ENCODE results near the gene HSH2D.

Gene HSH2D

GRCh38 chr19:16201011-16201391, 57.5 kb downstream of the HSH2D start:
- H3K4me2 ChIP-seq (ENCODE audit: low read depth, low read length), result no peak overlapping the region
- peaks cover 4% of the 10 kb centered on the region; the same call in 1 of the 2 replicates for H3K4me1 ChIP-seq (ENCODE audit: low read length)
- no peaks in the 10 kb centered on the region for H3K27me3 ChIP-seq (replicated peaks; ENCODE audit: insufficient read depth, low read length)
- H3F3A ChIP-seq (ENCODE audit: insufficient read depth, low read length), result no peaks in the 10 kb centered on the region
- H3K9me3 ChIP-seq (replicated peaks; ENCODE audit: insufficient read depth, low read length), result no peaks in the 10 kb centered on the region
- no peaks in the 10 kb centered on the region for H3K36me3 ChIP-seq (replicated peaks; ENCODE audit: insufficient read depth, low read length)
- no peaks in the 10 kb centered on the region for H3K9me2 ChIP-seq (replicated peaks; ENCODE audit: insufficient read depth, low read length)
- no peak for DNase-seq
- H3K9ac ChIP-seq (ENCODE audit: low read length), result no peak overlapping the region
- H4K20me1 ChIP-seq (ENCODE audit: insufficient read depth, low read length), result no peaks in the 10 kb centered on the region
- peaks cover 32% of the 10 kb centered on the region for H3K79me2 ChIP-seq (ENCODE audit: low read length)
- TF ChIP-seq CTCF (IDR thresholded peaks at IDR 0.05; ENCODE audit: low read length) (no peak), EZH2 (optimal IDR thresholded peaks at IDR 0.05; ENCODE audit: low read depth, low read length) (no peak), EZH2phosphoT487 (IDR thresholded peaks at IDR 0.05; ENCODE audit: low read length) (no peak)
- H2AFZ ChIP-seq (ENCODE audit: low read length), result no peak overlapping the region
- H3K27ac ChIP-seq (ENCODE audit: low read length), result no peak overlapping the region
- H3K4me3 ChIP-seq (ENCODE audit: low read length), result no peak overlapping the region

- Histone ChIP-seq H3K27me3 (replicated peaks; ENCODE audit: insufficient read depth, low read length) (no peaks in the 10 kb centered on the region), H3K9ac (ENCODE audit: low read length) (no peak overlapping the region), H3K9me2 (replicated peaks; ENCODE audit: insufficient read depth, low read length) (no peaks in the 10 kb centered on the region), H4K20me1 (ENCODE audit: insufficient read depth, low read length) (no peaks in the 10 kb centered on the region), H3F3A (ENCODE audit: insufficient read depth, low read length) (no peaks in the 10 kb centered on the region), H3K4me2 (ENCODE audit: low read depth, low read length) (no peak overlapping the region), H3K4me1 (ENCODE audit: low read length) (no peaks in the 10 kb centered on the region), H3K36me3 (replicated peaks; ENCODE audit: insufficient read depth, low read length) (no peaks in the 10 kb centered on the region), H3K27ac (ENCODE audit: low read length) (no peak overlapping the region), H3K79me2 (ENCODE audit: low read length) (peaks cover 32% of the 10 kb centered on the region), H3K4me3 (ENCODE audit: low read length) (no peak overlapping the region), H2AFZ (ENCODE audit: low read length) (no peak overlapping the region), H3K9me3 (replicated peaks; ENCODE audit: insufficient read depth, low read length) (no peaks in the 10 kb centered on the region)
- TF ChIP-seq EZH2phosphoT487 (IDR thresholded peaks at IDR 0.05; ENCODE audit: low read length) (no peak), CTCF (IDR thresholded peaks at IDR 0.05; ENCODE audit: low read length) (no peak), EZH2 (optimal IDR thresholded peaks at IDR 0.05; ENCODE audit: low read depth, low read length) (no peak)
- no peak for DNase-seq
These were observed 59.1 kb downstream of the HSH2D start for GRCh38 chr19:16202320-16203255.

GRCh38 chr19:16203256-16204004, 59.9 kb downstream of the HSH2D start:
- no peaks in the 10 kb centered on the region for H3K9me2 ChIP-seq (replicated peaks; ENCODE audit: insufficient read depth, low read length)
- H3K27ac ChIP-seq (ENCODE audit: low read length), result no peak overlapping the region
- H3K9ac ChIP-seq (ENCODE audit: low read length), result no peak overlapping the region
- H2AFZ ChIP-seq (ENCODE audit: low read length), result no peak overlapping the region
- no peak overlapping the region for H3K4me3 ChIP-seq (ENCODE audit: low read length)
- DNase-seq, result no peak
- no peak overlapping the region for H3K4me2 ChIP-seq (ENCODE audit: low read depth, low read length)
- TF ChIP-seq CTCF (IDR thresholded peaks at IDR 0.05; ENCODE audit: low read length) (no peak), EZH2 (optimal IDR thresholded peaks at IDR 0.05; ENCODE audit: low read depth, low read length) (no peak), EZH2phosphoT487 (IDR thresholded peaks at IDR 0.05; ENCODE audit: low read length) (no peak)
- no peaks in the 10 kb centered on the region for H3F3A ChIP-seq (ENCODE audit: insufficient read depth, low read length)
- H3K4me1 ChIP-seq (ENCODE audit: low read length), result no peaks in the 10 kb centered on the region
- no peaks in the 10 kb centered on the region for H3K27me3 ChIP-seq (replicated peaks; ENCODE audit: insufficient read depth, low read length)
- H3K36me3 ChIP-seq (replicated peaks; ENCODE audit: insufficient read depth, low read length), result no peaks in the 10 kb centered on the region
- H3K79me2 ChIP-seq (ENCODE audit: low read length), result peaks cover 25% of the 10 kb centered on the region
- H3K9me3 ChIP-seq (replicated peaks; ENCODE audit: insufficient read depth, low read length), result no peaks in the 10 kb centered on the region
- no peaks in the 10 kb centered on the region for H4K20me1 ChIP-seq (ENCODE audit: insufficient read depth, low read length)

Measured in MM.1S (cell line).